Measurements from ENCODE around the gene HIPK3. TPM values are rescaled to one million over a fixed set of nuclear protein-coding genes. Genes with fewer than 3 reads are reported as not detected.

The HIPK3 gene
- total and polyA plus RNA-seq, 10 of the 15 experiments (the other 5 are each of a cell fraction or from before 2014, with no cell fraction given): 3.4 to 26.5 (median 13.6) TPM

DNA sequence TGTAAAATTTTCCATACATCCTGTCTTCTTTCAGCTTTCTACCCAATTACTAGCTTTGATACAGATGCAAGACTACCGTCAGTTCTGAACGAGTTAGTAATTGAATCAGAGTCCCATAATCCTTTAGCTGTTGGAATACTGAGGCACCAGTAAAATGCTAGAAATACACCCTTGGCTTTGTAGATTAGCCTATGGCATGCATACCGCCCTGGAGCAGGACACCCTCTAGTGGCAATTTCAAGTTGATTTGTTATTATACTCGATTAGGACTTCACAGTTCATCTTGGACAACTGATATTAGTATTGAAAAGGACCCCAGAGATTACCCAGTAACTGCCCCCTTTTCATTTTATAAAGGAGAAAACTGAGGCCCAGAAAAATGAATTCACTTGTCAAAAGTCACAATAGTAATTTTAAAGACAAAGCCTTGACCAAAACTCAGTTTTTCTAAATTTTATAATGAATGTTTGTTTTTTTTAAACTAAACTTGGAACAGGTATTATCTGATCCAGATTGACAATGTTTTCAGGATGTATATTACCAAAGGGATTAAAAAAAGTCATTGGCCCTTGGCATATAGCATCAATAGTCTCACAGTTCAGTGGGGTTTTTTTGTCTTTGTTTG, 72.6 kb downstream of the HIPK3 start (continued):
- TF ChIP-seq RAD21 (IDR thresholded peaks at IDR 0.05; ENCODE audit: insufficient read depth, low read depth, low read length) (peak; percentile 87), WRNIP1 (IDR thresholded peaks at IDR 0.05; ENCODE audit: borderline replicate concordance, low read depth, low read length) (no peak), POU2F2 (IDR thresholded peaks at IDR 0.05; ENCODE audit: borderline replicate concordance, low read depth, low read length) (peak; percentile 61; the same call in 1 of the 3 replicates), SMC3 (IDR thresholded peaks at IDR 0.05; ENCODE audit: borderline replicate concordance, low read length) (peak; percentile 88; the same call in 1 of the 2 replicates), ZSCAN29 (IDR thresholded peaks at IDR 0.05) (no peak), FOXK2 (IDR thresholded peaks at IDR 0.05) (no peak), TCF12 (IDR thresholded peaks at IDR 0.05; ENCODE audit: low read depth, low read length) (no peak), RCOR1 (conservative IDR thresholded peaks at IDR 0.05; ENCODE audit: low read depth, low read length) (no peak), ZNF207 (IDR thresholded peaks at IDR 0.05; ENCODE audit: borderline replicate concordance) (peak; percentile 69; the same call in 1 of the 2 replicates), ESRRA (IDR thresholded peaks at IDR 0.05; ENCODE audit: low read length) (no peak)
- TF ChIP-seq, protein P1, sequence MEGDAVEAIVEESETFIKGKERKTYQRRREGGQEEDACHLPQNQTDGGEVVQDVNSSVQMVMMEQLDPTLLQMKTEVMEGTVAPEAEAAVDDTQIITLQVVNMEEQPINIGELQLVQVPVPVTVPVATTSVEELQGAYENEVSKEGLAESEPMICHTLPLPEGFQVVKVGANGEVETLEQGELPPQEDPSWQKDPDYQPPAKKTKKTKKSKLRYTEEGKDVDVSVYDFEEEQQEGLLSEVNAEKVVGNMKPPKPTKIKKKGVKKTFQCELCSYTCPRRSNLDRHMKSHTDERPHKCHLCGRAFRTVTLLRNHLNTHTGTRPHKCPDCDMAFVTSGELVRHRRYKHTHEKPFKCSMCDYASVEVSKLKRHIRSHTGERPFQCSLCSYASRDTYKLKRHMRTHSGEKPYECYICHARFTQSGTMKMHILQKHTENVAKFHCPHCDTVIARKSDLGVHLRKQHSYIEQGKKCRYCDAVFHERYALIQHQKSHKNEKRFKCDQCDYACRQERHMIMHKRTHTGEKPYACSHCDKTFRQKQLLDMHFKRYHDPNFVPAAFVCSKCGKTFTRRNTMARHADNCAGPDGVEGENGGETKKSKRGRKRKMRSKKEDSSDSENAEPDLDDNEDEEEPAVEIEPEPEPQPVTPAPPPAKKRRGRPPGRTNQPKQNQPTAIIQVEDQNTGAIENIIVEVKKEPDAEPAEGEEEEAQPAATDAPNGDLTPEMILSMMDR (IDR thresholded peaks at IDR 0.05 in 2 of 3, conservative IDR thresholded peaks at IDR 0.05 in 1 of 3; ENCODE audit: control insufficient read depth in 2 of 3, extremely low read depth in 1 of 3, insufficient read depth in 1 of 3, low read depth in 3 of 3, low read length in 3 of 3): peak; percentile 62 to 79 (median 64)
- TF ChIP-seq, protein P2, sequence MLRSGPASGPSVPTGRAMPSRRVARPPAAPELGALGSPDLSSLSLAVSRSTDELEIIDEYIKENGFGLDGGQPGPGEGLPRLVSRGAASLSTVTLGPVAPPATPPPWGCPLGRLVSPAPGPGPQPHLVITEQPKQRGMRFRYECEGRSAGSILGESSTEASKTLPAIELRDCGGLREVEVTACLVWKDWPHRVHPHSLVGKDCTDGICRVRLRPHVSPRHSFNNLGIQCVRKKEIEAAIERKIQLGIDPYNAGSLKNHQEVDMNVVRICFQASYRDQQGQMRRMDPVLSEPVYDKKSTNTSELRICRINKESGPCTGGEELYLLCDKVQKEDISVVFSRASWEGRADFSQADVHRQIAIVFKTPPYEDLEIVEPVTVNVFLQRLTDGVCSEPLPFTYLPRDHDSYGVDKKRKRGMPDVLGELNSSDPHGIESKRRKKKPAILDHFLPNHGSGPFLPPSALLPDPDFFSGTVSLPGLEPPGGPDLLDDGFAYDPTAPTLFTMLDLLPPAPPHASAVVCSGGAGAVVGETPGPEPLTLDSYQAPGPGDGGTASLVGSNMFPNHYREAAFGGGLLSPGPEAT (IDR thresholded peaks at IDR 0.05; ENCODE audit: low read depth): 0 out of 2 replicates have a peak, but pooled peaks have one; percentile 27
- TF ChIP-seq, protein P3, sequence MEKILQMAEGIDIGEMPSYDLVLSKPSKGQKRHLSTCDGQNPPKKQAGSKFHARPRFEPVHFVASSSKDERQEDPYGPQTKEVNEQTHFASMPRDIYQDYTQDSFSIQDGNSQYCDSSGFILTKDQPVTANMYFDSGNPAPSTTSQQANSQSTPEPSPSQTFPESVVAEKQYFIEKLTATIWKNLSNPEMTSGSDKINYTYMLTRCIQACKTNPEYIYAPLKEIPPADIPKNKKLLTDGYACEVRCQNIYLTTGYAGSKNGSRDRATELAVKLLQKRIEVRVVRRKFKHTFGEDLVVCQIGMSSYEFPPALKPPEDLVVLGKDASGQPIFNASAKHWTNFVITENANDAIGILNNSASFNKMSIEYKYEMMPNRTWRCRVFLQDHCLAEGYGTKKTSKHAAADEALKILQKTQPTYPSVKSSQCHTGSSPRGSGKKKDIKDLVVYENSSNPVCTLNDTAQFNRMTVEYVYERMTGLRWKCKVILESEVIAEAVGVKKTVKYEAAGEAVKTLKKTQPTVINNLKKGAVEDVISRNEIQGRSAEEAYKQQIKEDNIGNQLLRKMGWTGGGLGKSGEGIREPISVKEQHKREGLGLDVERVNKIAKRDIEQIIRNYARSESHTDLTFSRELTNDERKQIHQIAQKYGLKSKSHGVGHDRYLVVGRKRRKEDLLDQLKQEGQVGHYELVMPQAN (conservative IDR thresholded peaks at IDR 0.05): no peak
